Epithelial cell of esophagus (primary cell): ENCODE results near the gene KCNT2.

Source experiments
- DNase-seq: peaks from one replicate; pipeline ENCODE4 v3.0.0; 2010; ENCODE audit warnings: low read depth
- H3K4me3 ChIP-seq: 2 replicates; pipeline ENCODE4 v1.5.1; 2011; ENCODE audit warnings: mild to moderate bottlenecking, low read length, control low read depth
- CTCF ChIP-seq: IDR thresholded peaks from 2 replicates; pipeline ENCODE4 v1.5.1; 2011; ENCODE audit warnings: low read depth, mild to moderate bottlenecking, low read length, control low read depth, inconsistent platforms; ENCODE audit not compliant: insufficient read depth; ENCODE audit errors: missing control alignments

Gene KCNT2

GRCh38 chr1:196445775-196446174, 162.5 kb downstream of the KCNT2 start:
- H3K4me3 ChIP-seq, result no peak overlapping the region
- DNase-seq, result no peak
- TF ChIP-seq CTCF, result no peak

- TF ChIP-seq CTCF, result no peak
- DNase-seq, result no peak
- H3K4me3 ChIP-seq, result no peak overlapping the region
These were observed 163.6 kb downstream of the KCNT2 start for GRCh38 chr1:196444634-196445033.

GRCh38 chr1:196442366-196442765, 165.9 kb downstream of the KCNT2 start:
- no peak overlapping the region for H3K4me3 ChIP-seq
- no peak for TF ChIP-seq CTCF
- DNase-seq, result no peak

- TF ChIP-seq CTCF, result no peak
- H3K4me3 ChIP-seq, result no peak overlapping the region
- DNase-seq, result no peak
These were observed 167.5 kb downstream of the KCNT2 start for GRCh38 chr1:196440711-196441110.

GRCh38 chr1:196438329-196438728, 169.9 kb downstream of the KCNT2 start:
- no peak for TF ChIP-seq CTCF
- no peak for DNase-seq
- H3K4me3 ChIP-seq, result no peak overlapping the region

- no peak for DNase-seq
- no peak for TF ChIP-seq CTCF
These were observed 170.6 kb downstream of the KCNT2 start for GRCh38 chr1:196437671-196438070.

GRCh38 chr1:196433000-196433399, 175.2 kb downstream of the KCNT2 start:
- no peak for TF ChIP-seq CTCF
- no peak for DNase-seq

More at GRCh38 chr1:196437671-196438070, 170.6 kb downstream of the KCNT2 start:
- no peak overlapping the region for H3K4me3 ChIP-seq

More at GRCh38 chr1:196433000-196433399, 175.2 kb downstream of the KCNT2 start:
- no peak overlapping the region for H3K4me3 ChIP-seq
